ENCODE measurements around the gene SPNS3. TPM values are rescaled to one million over a fixed set of nuclear protein-coding genes. Genes with fewer than 3 reads are reported as not detected.

The SPNS3 gene
- polyA plus RNA-seq, 1 donor from 2014 or later: not detected

- no peaks in the 10 kb centered on the region for H3K9me3 ChIP-seq (ENCODE audit: low read length)
- no peak overlapping the region for H2AFZ ChIP-seq (ENCODE audit: low read depth, low read length)
- no peak overlapping the region for H3K4me2 ChIP-seq (ENCODE audit: low read length)
- no peak overlapping the region for H3K27ac ChIP-seq (ENCODE audit: low read length)
- H3K4me3 ChIP-seq (ENCODE audit: low read length): no peak overlapping the region
- H3K36me3 ChIP-seq (ENCODE audit: insufficient read depth, low read length): no peaks in the 10 kb centered on the region
- no peak overlapping the region for H3K9ac ChIP-seq (ENCODE audit: low read length)
- no peaks in the 10 kb centered on the region for H3K9me2 ChIP-seq (ENCODE audit: insufficient read depth, low read length)
- TF ChIP-seq RAD21 (conservative IDR thresholded peaks at IDR 0.05) (no peak), TAF1 (IDR thresholded peaks at IDR 0.05; ENCODE audit: low read depth) (no peak), POLR2AphosphoS5 (IDR thresholded peaks at IDR 0.05) (no peak), EP300 (conservative IDR thresholded peaks at IDR 0.05; ENCODE audit: poor library complexity, severe bottlenecking) (no peak), MXI1 (conservative IDR thresholded peaks at IDR 0.05; ENCODE audit: poor library complexity, severe bottlenecking) (no peak), REST (IDR thresholded peaks at IDR 0.05; ENCODE audit: borderline replicate concordance) (no peak), EZH2 (IDR thresholded peaks at IDR 0.05; ENCODE audit: borderline replicate concordance, insufficient read depth, low read length, poor library complexity, severe bottlenecking) (no peak)
- peaks cover 11% of the 10 kb centered on the region for H3K79me2 ChIP-seq (replicated peaks; ENCODE audit: insufficient read depth, low read length)
- peaks cover 4% of the 10 kb centered on the region for H3F3A ChIP-seq (ENCODE audit: insufficient read depth, low read length, poor library complexity, severe bottlenecking)
- H4K20me1 ChIP-seq (ENCODE audit: insufficient read depth): no peaks in the 10 kb centered on the region
- peaks cover 11% of the 10 kb centered on the region for H3K27me3 ChIP-seq (ENCODE audit: insufficient read depth, low read depth, low read length)
Measured at GRCh38 chr17:4497101-4497824, 63.5 kb downstream of the SPNS3 start.

GRCh38 chr17:4498461-4499397, 65.0 kb downstream of the SPNS3 start, which contains the start of gene SPNS2:
Gene SPNS2 (plus strand): TSS chr17:4498881. CDS start chr17:4499048, 167 bp downstream.
- Histone ChIP-seq H3K36me3 (ENCODE audit: insufficient read depth, low read length) (no peaks in the 10 kb centered on the region), H2AFZ (ENCODE audit: low read depth, low read length) (peak within 1 kb of the TSS; percentile 75), H4K20me1 (ENCODE audit: insufficient read depth) (no peaks in the 10 kb centered on the region), H3K9me2 (ENCODE audit: insufficient read depth, low read length) (no peaks in the 10 kb centered on the region), H3K27me3 (ENCODE audit: insufficient read depth, low read depth, low read length) (peaks cover 11% of the 10 kb centered on the region), H3K9me3 (ENCODE audit: low read length) (no peaks in the 10 kb centered on the region), H3K9ac (ENCODE audit: low read length) (peak within 1 kb of the TSS; percentile 95), H3F3A (ENCODE audit: insufficient read depth, low read length, poor library complexity, severe bottlenecking) (peaks cover 4% of the 10 kb centered on the region), H3K79me2 (replicated peaks; ENCODE audit: insufficient read depth, low read length) (peaks cover 11% of the 10 kb centered on the region), H3K4me2 (ENCODE audit: low read length) (peak within 1 kb of the TSS; percentile 76), H3K4me3 (ENCODE audit: low read length) (peak within 1 kb of the TSS; percentile 97), H3K27ac (ENCODE audit: low read length) (peak within 1 kb of the TSS; percentile 81)
- TF ChIP-seq RAD21 (conservative IDR thresholded peaks at IDR 0.05): no peak
- TF ChIP-seq SMC3 (conservative IDR thresholded peaks at IDR 0.05; ENCODE audit: poor library complexity): no peak
- TF ChIP-seq POLR2AphosphoS5 (IDR thresholded peaks at IDR 0.05): peak; percentile 92
- no peak for TF ChIP-seq REST (IDR thresholded peaks at IDR 0.05; ENCODE audit: borderline replicate concordance)
- peak; percentile 81 for TF ChIP-seq TAF1 (IDR thresholded peaks at IDR 0.05; ENCODE audit: low read depth)
- no peak for TF ChIP-seq CTCF (IDR thresholded peaks at IDR 0.05; ENCODE audit: poor library complexity, severe bottlenecking)
- no peak for TF ChIP-seq EZH2 (IDR thresholded peaks at IDR 0.05; ENCODE audit: borderline replicate concordance, insufficient read depth, low read length, poor library complexity, severe bottlenecking)
- peak; percentile 31 for TF ChIP-seq MXI1 (conservative IDR thresholded peaks at IDR 0.05; ENCODE audit: poor library complexity, severe bottlenecking)
- TF ChIP-seq EP300 (conservative IDR thresholded peaks at IDR 0.05; ENCODE audit: poor library complexity, severe bottlenecking): no peak
